CD14-positive monocyte (primary cell): Measurements from ENCODE around the gene ZC3H7A. TPM values are rescaled to one million over a fixed set of nuclear protein-coding genes. Genes with fewer than 3 reads are reported as not detected.
A peak's percentile ranks its signal among the peaks of the same experiment; 100 is the strongest.

ENCODE experiments used
- DNase-seq, 3 donors: peaks; one replicate each; pipeline ENCODE4 v3.0.0-alpha.2; 2011 to 2022
- H2AFZ ChIP-seq: 2 replicates; pipeline ENCODE4 v1.6.0; 2012; ENCODE audit warnings: mild to moderate bottlenecking, low read depth, low read length, inconsistent platforms; ENCODE audit not compliant: insufficient read depth, poor library complexity, severe bottlenecking
- H3K27ac ChIP-seq, 2 donors: 1 replicate in 1 of 2; 2 replicates in 1 of 2; pipeline ENCODE4 v1.5.1; 2012 to 2013; ENCODE audit warnings: low read length in 2 of 2, control low read depth in 1 of 2, inconsistent platforms in 1 of 2, low read depth in 1 of 2, mild to moderate bottlenecking in 1 of 2
- H3K27me3 ChIP-seq, 2 donors: one replicate each; pipeline versions ENCODE4 v1.6.0 to v1.6.1; 2011 to 2013; ENCODE audit warnings: low read length in 2 of 2; ENCODE audit not compliant: control insufficient read depth in 2 of 2, insufficient read depth in 2 of 2
- H3K36me3 ChIP-seq, 2 donors: replicated peaks in 1 of 2; 1 replicate in 1 of 2; 2 replicates in 1 of 2; pipeline versions ENCODE4 v1.5.1 to v1.6.1; 2012 to 2013; ENCODE audit warnings: low read length in 2 of 2, control low read depth in 1 of 2, inconsistent platforms in 1 of 2, mild to moderate bottlenecking in 1 of 2; ENCODE audit not compliant: insufficient read depth in 2 of 2, control insufficient read depth in 1 of 2
- H3K4me1 ChIP-seq, 2 donors: 1 replicate in 1 of 2; 2 replicates in 1 of 2; pipeline versions ENCODE4 v1.5.1 to v1.6.1; 2012 to 2013; ENCODE audit warnings: low read length in 2 of 2, control low read depth in 1 of 2, inconsistent platforms in 1 of 2, mild to moderate bottlenecking in 1 of 2, moderate library complexity in 1 of 2; ENCODE audit not compliant: insufficient read depth in 2 of 2, control insufficient read depth in 1 of 2
- H3K4me2 ChIP-seq: replicated peaks from 2 replicates; pipeline ENCODE3; 2012; ENCODE audit warnings: low read length, moderate library complexity, mild to moderate bottlenecking; ENCODE audit not compliant: poor library complexity, severe bottlenecking; ENCODE audit errors: extremely low read depth
- H3K4me3 ChIP-seq, 3 experiments: fragments of 200-600 bp in 1 of 3; sonication (generic) in 1 of 3; replicated peaks in 1 of 3; 1 replicate in 2 of 3; 2 replicates in 1 of 3; pipeline ENCODE4 v1.5.1; 2011 to 2013; ENCODE audit warnings: low read length in 3 of 3, mild to moderate bottlenecking in 3 of 3, control low read depth in 2 of 3, low read depth in 2 of 3, inconsistent platforms in 1 of 3, moderate library complexity in 1 of 3
- H3K79me2 ChIP-seq: 2 replicates; pipeline ENCODE4 v1.6.0; 2012; ENCODE audit warnings: mild to moderate bottlenecking, control low read depth, inconsistent platforms, low read length, moderate library complexity; ENCODE audit not compliant: insufficient read depth
- H3K9ac ChIP-seq: 2 replicates; pipeline ENCODE4 v1.6.0; 2017; ENCODE audit warnings: low read length, mild to moderate bottlenecking; ENCODE audit not compliant: insufficient read depth, poor library complexity, severe bottlenecking
- H3K9me3 ChIP-seq, 2 donors: replicated peaks in 1 of 2; 1 replicate in 1 of 2; 2 replicates in 1 of 2; pipeline versions ENCODE4 v1.5.1 to v1.6.1; 2012 to 2013; ENCODE audit warnings: low read length in 2 of 2, control low read depth in 1 of 2; ENCODE audit not compliant: control insufficient read depth in 1 of 2, insufficient read depth in 1 of 2
- H4K20me1 ChIP-seq: 2 replicates; pipeline ENCODE4 v1.6.0; 2012; ENCODE audit warnings: mild to moderate bottlenecking, low read length, control low read depth, moderate library complexity; ENCODE audit not compliant: insufficient read depth
- H3K27ac Mint-ChIP-seq, 7 donors: one replicate each; pipeline ENCODE4 v1.8.0; 2020; ENCODE audit warnings: mild to moderate bottlenecking in 7 of 7, mixed read lengths in 7 of 7, moderate library complexity in 6 of 7, inconsistent platforms in 2 of 7
- H3K27me3 Mint-ChIP-seq, 3 donors: one replicate each; pipeline ENCODE4 v1.8.0; 2021 to 2022; ENCODE audit warnings: low read depth in 3 of 3, mild to moderate bottlenecking in 3 of 3, mixed read lengths in 3 of 3, moderate library complexity in 3 of 3, inconsistent platforms in 1 of 3
- H3K36me3 Mint-ChIP-seq, 2 donors: one replicate each; pipeline ENCODE4 v1.8.0; 2020; ENCODE audit warnings: mixed read lengths in 2 of 2, inconsistent platforms in 1 of 2, mild to moderate bottlenecking in 1 of 2
- H3K4me1 Mint-ChIP-seq: one replicate; pipeline ENCODE4 v1.8.0; 2020; ENCODE audit warnings: mild to moderate bottlenecking, mixed read lengths
- H3K4me3 Mint-ChIP-seq, 2 donors: one replicate each; pipeline ENCODE4 v1.8.0; 2020; ENCODE audit warnings: mild to moderate bottlenecking in 2 of 2, mixed read lengths in 2 of 2, moderate library complexity in 1 of 2
- H3K9me3 Mint-ChIP-seq, 7 donors: one replicate each; pipeline ENCODE4 v1.8.0; 2020 to 2022; ENCODE audit warnings: mixed read lengths in 7 of 7, mild to moderate bottlenecking in 6 of 7, moderate library complexity in 6 of 7, inconsistent platforms in 2 of 7
- CTCF ChIP-seq: fragments of 200-600 bp; IDR thresholded peaks from one replicate; pipeline ENCODE4 v1.8.0; 2022; ENCODE audit warnings: antibody characterized with exemption, mild to moderate bottlenecking
- WGBS: methylation state at CpG from one replicate; pipeline ENCODE4 v1.1.5; 2013; ENCODE audit warnings: missing lambda C conversion rate; ENCODE audit not compliant: insufficient coverage; 5-methylcytosine and 5-hydroxymethylcytosine counted together
- intact Hi-C, 2 donors: fragments of 100-400 bp; cut with micrococcal nuclease; formaldehyde crosslinking; loops; one replicate each; pipeline versions ENCODE4 v1.15.0 to v1.15.1; 2023
- polyA plus RNA-seq, 3 donors: library from polyadenylated mRNA; depleted of rRNA in 1 of 3; unstranded in 2 of 3; stranded (reverse) in 1 of 3; fragments of 300-500 nt in 2 of 3; fragments of >200 nt in 1 of 3; fragmentation: Illumina TruSeq in 2 of 3; gene quantifications; 1 replicate in 2 of 3; 2 replicates in 1 of 3; pipeline ENCODE4 v1.2.3, GENCODE V29; 2012 to 2021

ZC3H7A gene
- polyA plus RNA-seq, 3 donors = 22.6 to 62.0 (median 27.5) TPM

DNA sequence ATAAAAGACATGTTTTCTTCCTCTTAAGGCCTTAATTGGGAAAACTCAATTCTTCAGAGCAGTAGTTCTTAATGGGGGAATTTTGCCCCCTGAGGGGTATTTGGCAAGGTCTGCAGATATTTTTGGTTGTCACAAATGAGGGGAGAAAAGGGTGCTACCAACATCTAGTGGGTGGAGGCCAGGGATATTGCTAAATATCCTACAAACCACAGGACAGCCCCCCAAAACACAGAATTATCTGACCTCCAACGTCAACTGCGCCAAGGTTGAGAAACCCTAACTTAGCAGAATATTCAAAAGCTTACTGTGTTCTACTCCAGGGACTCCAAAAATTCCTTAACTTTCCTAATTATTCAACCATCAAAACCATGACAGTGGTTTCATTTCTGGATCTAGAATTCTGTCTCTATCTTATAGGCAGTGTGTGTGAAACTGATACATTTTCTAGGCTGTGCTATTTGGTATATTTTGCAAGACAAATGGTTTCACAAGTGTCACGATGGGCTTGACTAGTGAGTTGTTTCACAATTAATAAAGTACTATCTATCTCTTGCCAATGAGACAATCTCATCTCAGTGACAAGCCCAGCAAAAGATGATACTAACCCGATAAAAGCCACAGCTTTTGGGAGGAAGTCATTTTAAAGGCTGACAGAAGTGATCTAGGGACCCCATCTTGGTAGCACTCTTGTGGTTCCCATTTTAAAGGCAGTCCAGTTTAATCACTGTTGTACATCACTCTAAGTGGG is 69.1 kb downstream of the ZC3H7A start:
- Mint-ChIP-seq H3K27me3 (peaks cover 0 to 2% (median 0%) of the 10 kb centered on the region in 3 donors), H3K4me1 (peaks cover 41% of the 10 kb centered on the region), H3K9me3 (no peaks in the 10 kb centered on the region), H3K36me3 (peaks cover 75 to 95% of the 10 kb centered on the region in 2 donors), H3K4me3 (peak overlapping the region in 1 of 2 donors; percentile 16), H3K27ac (peak overlapping the region; percentile 81 to 91 (median 85))
- peaks cover 83% of the 10 kb centered on the region for H3K79me2 ChIP-seq
- TF ChIP-seq CTCF = no peak
- peak; percentile 68 to 80 (median 71) for DNase-seq
- no peak overlapping the region for H3K9ac ChIP-seq
- no peak overlapping the region for H2AFZ ChIP-seq
- H3K36me3 ChIP-seq = peaks cover 60 to 85% of the 10 kb centered on the region in 2 donors
- intact Hi-C loops = no loop called here
- 0% methylated on average over 2 of the region's 4 CpGs for WGBS
- peak overlapping the region in 1 of 3 experiments; percentile 41 for H3K4me3 ChIP-seq
- H3K27ac ChIP-seq = peak overlapping the region; percentile 71 to 78
- no peaks in the 10 kb centered on the region for H3K27me3 ChIP-seq
- peaks cover 70% of the 10 kb centered on the region for H4K20me1 ChIP-seq
- peak overlapping the region; percentile 24 for H3K4me2 ChIP-seq
- no peaks in the 10 kb centered on the region for H3K9me3 ChIP-seq
- peaks cover 24 to 27% of the 10 kb centered on the region in 2 donors for H3K4me1 ChIP-seq

- Mint-ChIP-seq H3K27me3 (peaks cover 0 to 2% (median 0%) of the 10 kb centered on the region in 3 donors), H3K9me3 (no peaks in the 10 kb centered on the region), H3K36me3 (peaks cover 73 to 94% of the 10 kb centered on the region in 2 donors), H3K4me3 (no peak overlapping the region), H3K27ac (no peak overlapping the region), H3K4me1 (peaks cover 40% of the 10 kb centered on the region)
- H3K27me3 ChIP-seq = no peaks in the 10 kb centered on the region
- no peak for TF ChIP-seq CTCF
- no peak overlapping the region for H2AFZ ChIP-seq
- H4K20me1 ChIP-seq = peaks cover 68% of the 10 kb centered on the region
- intact Hi-C loops = no loop called here
- H3K4me2 ChIP-seq = no peak overlapping the region
- H3K27ac ChIP-seq = no peak overlapping the region
- peaks cover 60 to 85% of the 10 kb centered on the region in 2 donors for H3K36me3 ChIP-seq
- no CpG with 5 or more reads among the region's 8 CpGs for WGBS
- no peak overlapping the region for H3K4me3 ChIP-seq
- peaks cover 71% of the 10 kb centered on the region for H3K79me2 ChIP-seq
- H3K4me1 ChIP-seq = peaks cover 24 to 27% of the 10 kb centered on the region in 2 donors
- H3K9ac ChIP-seq = no peak overlapping the region
- no peak for DNase-seq
- no peaks in the 10 kb centered on the region for H3K9me3 ChIP-seq
Measured at GRCh38 chr16:11726008-11726407, 71.0 kb downstream of the ZC3H7A start.
